Esophagus muscularis mucosa (tissue), 4 donors: Measurements from ENCODE around the gene ACRV1.

Source experiments
- EP300 ChIP-seq: sonication (generic); formaldehyde crosslinking; IDR thresholded peaks from one replicate; pipeline ENCODE4 v1.6.1; 2017; ENCODE audit warnings: antibody characterized with exemption
- POLR2A ChIP-seq: fragments of 450-650 bp; IDR thresholded peaks from one replicate; pipeline ENCODE4 v1.6.1; 2017; ENCODE audit warnings: antibody characterized with exemption, moderate library complexity, mild to moderate bottlenecking, low read depth
- POLR2AphosphoS5 ChIP-seq, 2 donors: sonication (generic); formaldehyde crosslinking; IDR thresholded peaks; one replicate each; pipeline ENCODE4 v1.6.1; 2017; ENCODE audit warnings: antibody characterized with exemption in 2 of 2
- TF ChIP-seq, protein P1 (sequence below), 3 experiments: fragments of 200-600 bp in 2 of 3; fragments of 450-650 bp in 1 of 3; sonication (generic) in 2 of 3; IDR thresholded peaks; one replicate each; pipeline ENCODE4 v1.5.1; 2017 to 2019; ENCODE audit warnings: antibody characterized with exemption in 3 of 3, mild to moderate bottlenecking in 2 of 3, moderate library complexity in 1 of 3

DNA sequence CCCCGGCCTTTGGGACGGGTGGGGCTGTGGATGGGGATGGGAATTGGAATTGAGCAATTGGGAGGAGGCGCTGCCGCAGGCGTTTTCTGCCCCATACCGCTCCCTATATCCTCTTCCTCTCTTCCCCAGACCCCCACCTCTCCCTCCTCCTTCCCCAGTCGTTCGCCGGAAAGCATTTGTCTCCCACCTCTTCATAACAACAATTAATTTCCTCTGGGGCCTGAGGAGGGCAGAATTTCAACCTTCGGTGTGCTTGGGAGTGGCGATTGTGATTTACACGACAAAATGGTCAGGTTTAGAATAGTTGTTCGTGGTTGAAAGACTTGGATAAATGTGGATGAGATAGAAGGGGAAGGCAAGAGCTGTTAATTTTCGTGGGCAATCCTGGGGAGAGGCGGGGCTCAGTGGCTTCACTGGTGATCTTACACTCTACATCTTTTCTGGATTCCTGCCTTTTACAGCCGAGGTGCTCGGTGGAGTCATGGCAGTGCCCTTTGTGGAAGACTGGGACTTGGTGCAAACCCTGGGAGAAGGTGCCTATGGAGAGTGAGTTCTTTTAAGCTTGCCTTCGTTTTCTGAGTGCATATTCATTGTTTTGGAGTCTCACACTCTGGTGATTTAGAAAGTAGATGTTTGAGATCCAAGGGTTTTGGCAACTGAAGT is 54.2 kb downstream of the ACRV1 start:
- TF ChIP-seq POLR2A = no peak
- TF ChIP-seq, protein P1, sequence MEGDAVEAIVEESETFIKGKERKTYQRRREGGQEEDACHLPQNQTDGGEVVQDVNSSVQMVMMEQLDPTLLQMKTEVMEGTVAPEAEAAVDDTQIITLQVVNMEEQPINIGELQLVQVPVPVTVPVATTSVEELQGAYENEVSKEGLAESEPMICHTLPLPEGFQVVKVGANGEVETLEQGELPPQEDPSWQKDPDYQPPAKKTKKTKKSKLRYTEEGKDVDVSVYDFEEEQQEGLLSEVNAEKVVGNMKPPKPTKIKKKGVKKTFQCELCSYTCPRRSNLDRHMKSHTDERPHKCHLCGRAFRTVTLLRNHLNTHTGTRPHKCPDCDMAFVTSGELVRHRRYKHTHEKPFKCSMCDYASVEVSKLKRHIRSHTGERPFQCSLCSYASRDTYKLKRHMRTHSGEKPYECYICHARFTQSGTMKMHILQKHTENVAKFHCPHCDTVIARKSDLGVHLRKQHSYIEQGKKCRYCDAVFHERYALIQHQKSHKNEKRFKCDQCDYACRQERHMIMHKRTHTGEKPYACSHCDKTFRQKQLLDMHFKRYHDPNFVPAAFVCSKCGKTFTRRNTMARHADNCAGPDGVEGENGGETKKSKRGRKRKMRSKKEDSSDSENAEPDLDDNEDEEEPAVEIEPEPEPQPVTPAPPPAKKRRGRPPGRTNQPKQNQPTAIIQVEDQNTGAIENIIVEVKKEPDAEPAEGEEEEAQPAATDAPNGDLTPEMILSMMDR (IDR thresholded peaks at IDR 0.05) = peak in 1 of 3 experiments; percentile 14
- no peak for TF ChIP-seq POLR2AphosphoS5 (IDR thresholded peaks at IDR 0.05)
- TF ChIP-seq EP300 = no peak
